ENCODE measurements around the gene CCDC9B.

Gene CCDC9B

DNA sequence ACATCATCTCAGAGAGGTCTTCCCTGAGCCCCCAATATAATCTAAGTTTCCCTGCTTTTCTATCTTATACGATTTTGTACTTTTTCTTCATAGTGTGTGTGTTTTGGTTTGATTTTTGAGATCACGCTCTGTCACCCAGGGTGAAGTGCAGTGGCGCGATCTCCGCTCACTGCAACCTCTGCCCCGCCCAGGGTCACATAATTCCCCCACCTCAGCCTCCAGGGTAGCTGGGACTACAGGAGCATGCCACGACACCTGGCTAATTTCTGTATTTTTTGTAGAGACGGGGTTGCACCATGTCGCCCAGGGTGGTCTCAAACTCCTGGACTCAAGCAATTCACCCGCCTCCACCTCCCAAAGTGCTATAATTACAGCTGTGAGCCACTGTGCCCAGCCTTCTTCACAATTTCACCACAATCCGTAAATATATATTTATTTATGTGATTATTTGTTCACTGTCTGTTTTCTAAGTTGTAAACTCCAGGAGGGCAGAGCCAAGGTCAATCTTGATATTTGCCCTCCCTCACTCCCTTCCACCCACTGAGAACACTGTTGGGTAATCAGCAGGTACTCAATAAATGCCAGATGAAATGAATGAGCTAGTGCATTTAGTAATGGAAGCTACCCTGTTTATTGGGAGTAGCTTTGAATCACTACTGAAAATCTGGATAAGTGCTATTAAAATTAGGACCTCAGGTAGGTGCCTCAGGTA lies 41.2 kb upstream of the CCDC9B start:
- TF ChIP-seq, protein P1, sequence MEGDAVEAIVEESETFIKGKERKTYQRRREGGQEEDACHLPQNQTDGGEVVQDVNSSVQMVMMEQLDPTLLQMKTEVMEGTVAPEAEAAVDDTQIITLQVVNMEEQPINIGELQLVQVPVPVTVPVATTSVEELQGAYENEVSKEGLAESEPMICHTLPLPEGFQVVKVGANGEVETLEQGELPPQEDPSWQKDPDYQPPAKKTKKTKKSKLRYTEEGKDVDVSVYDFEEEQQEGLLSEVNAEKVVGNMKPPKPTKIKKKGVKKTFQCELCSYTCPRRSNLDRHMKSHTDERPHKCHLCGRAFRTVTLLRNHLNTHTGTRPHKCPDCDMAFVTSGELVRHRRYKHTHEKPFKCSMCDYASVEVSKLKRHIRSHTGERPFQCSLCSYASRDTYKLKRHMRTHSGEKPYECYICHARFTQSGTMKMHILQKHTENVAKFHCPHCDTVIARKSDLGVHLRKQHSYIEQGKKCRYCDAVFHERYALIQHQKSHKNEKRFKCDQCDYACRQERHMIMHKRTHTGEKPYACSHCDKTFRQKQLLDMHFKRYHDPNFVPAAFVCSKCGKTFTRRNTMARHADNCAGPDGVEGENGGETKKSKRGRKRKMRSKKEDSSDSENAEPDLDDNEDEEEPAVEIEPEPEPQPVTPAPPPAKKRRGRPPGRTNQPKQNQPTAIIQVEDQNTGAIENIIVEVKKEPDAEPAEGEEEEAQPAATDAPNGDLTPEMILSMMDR (IDR thresholded peaks at IDR 0.05; ENCODE audit: low read length, missing control alignments), result no peak
- no peak for DNase-seq (ENCODE audit: low read depth)
- no peak overlapping the region for H3K4me3 ChIP-seq (replicated peaks; ENCODE audit: low read depth, low read length)

GRCh38 chr15:40380636-40381035 lies 39.9 kb upstream of the CCDC9B start:
- TF ChIP-seq, protein P1 (IDR thresholded peaks at IDR 0.05; ENCODE audit: low read length, missing control alignments), result no peak
- H3K4me3 ChIP-seq (replicated peaks; ENCODE audit: low read depth, low read length), result no peak overlapping the region
- DNase-seq (ENCODE audit: low read depth), result no peak

- TF ChIP-seq, protein P1 (IDR thresholded peaks at IDR 0.05; ENCODE audit: low read length, missing control alignments), result no peak
- DNase-seq (ENCODE audit: low read depth), result peak; percentile 98
- no peak overlapping the region for H3K4me3 ChIP-seq (replicated peaks; ENCODE audit: low read depth, low read length)
Observed at GRCh38 chr15:40379853-40380252, 39.1 kb upstream of the CCDC9B start.

DNA sequence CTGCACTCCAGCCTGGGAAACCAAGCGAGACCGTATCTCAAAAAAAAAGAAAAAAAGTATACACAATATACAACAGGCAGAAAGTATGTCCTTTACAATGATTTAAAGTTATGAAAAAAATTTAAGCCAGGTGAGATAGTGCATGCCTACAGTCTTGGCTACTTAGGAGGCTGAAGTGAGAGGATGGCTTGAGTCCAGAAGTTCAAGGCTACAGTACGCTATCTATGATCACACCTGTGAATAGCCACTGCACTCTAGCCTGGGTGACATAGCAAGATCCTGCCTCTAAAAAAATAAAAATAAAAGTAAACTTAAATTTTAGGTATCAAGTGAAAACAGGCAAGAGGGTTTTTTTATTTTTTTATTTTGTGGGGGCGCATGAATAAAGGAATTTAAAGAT lies 38.6 kb upstream of the CCDC9B start:
- no peak overlapping the region for H3K4me3 ChIP-seq (replicated peaks; ENCODE audit: low read depth, low read length)
- TF ChIP-seq, protein P1 (IDR thresholded peaks at IDR 0.05; ENCODE audit: low read length, missing control alignments), result no peak
- no peak for DNase-seq (ENCODE audit: low read depth)

GRCh38 chr15:40377606-40378005 lies 36.9 kb upstream of the CCDC9B start:
- TF ChIP-seq, protein P1 (IDR thresholded peaks at IDR 0.05; ENCODE audit: low read length, missing control alignments), result no peak
- DNase-seq (ENCODE audit: low read depth), result no peak

DNA sequence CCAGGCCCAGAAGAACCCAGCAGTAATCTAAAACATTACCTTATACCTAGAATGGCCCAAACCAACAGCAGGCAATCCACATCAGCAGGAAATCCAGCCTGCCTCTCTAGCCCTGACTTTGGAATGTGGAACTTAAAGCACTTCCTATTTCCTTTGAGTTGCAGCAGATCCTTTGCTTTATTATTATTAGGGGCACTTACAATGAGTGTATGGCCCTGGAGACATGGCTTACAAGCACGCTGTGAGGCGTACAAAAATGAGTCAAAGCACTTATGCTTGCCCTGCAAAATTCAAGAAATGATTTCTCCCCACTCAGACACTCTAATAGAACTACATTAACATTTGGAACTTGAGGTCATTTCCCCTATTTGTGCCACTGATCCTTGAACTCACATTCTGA lies 32.2 kb upstream of the CCDC9B start:
- peak; percentile 18 for DNase-seq (ENCODE audit: low read depth)
- no peak overlapping the region for H3K4me3 ChIP-seq (replicated peaks; ENCODE audit: low read depth, low read length)
- TF ChIP-seq, protein P1 (IDR thresholded peaks at IDR 0.05; ENCODE audit: low read length, missing control alignments), result no peak

More at GRCh38 chr15:40377606-40378005, 36.9 kb upstream of the CCDC9B start:
- no peak overlapping the region for H3K4me3 ChIP-seq (replicated peaks; ENCODE audit: low read depth, low read length)

GRCh38 chr15:40369971-40370370 lies 29.2 kb upstream of the CCDC9B start:
- H3K4me3 ChIP-seq (replicated peaks; ENCODE audit: low read depth, low read length), result no peak overlapping the region
- no peak for DNase-seq (ENCODE audit: low read depth)
- TF ChIP-seq, protein P1 (IDR thresholded peaks at IDR 0.05; ENCODE audit: low read length, missing control alignments), result no peak
